EH (cell line): ENCODE measurements around the gene THAP2.
"Not testable (repeated sequence)": the region's sequence is repeated elsewhere in the genome, so short reads cannot be mapped to it uniquely, and the experiment has no call there.

Experiments
- DNase-seq: peaks from one replicate; pipeline ENCODE4 v3.0.0-alpha.2; 2015; ENCODE audit warnings: low read depth

Gene THAP2

DNA sequence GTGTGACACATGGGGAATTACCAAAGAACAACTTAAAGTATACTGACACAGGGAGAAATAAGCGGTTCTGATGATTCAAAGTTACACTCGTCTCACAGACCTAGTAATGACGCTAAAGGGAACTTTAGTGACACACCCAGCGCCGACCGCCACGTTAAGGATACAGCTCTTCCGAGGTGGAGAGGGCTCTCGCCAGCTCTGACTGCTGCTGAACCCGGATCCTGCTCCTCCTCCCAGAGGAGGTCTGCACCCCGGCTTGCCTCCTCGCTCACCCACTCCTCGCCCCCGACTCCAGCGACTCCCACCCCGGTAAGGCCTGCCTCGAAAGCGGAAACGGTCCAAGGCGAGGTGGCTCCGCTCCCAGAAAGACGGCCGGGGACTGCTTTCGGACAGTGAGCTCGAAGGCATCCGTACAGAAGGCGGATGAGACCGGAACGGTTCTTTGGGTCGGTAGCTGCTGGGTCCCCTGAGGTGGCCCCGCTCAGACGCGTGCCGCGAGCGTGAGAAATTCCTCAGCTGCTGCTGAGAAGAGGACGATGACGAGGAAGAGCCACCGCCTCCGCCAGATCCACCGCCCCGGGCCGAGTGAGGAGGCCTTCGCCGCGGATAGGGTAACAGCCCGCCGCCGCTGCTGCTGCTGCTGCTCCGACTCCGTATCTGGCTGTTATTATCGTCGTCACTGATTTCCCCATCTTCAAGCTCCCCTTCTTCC lies 1.1 kb upstream of the THAP2 start:
- peak; percentile 72 for DNase-seq

DNA sequence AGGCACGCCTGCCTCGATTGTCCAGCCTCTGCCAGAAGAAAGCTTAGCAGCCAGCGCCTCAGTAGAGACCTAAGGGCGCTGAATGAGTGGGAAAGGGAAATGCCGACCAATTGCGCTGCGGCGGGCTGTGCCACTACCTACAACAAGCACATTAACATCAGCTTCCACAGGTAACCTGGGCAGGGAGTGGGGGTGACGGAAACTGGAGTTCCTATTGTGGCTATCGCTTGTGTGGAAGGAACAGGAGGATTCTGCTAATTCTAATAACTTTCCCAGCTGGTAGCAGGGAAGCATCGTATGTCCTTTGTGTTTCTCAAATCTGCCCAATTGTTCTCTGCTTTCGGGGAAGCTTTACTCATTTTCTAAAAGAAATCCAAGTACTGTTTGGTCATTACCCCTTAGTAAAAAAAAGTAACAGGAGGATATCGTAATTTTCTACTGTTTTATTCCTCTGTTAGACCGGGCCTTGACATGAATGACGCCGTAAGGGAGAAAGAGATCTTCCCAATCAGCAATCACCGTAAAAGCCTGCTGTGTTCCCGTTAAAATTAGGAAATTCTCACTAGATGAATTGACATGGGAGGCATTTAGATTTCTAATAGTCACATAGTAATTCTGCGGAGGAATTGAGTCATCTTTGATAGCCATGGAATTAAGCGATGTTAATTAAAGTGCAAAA lies 449 bp downstream of the THAP2 start:
- peak; percentile 25 for DNase-seq

DNA sequence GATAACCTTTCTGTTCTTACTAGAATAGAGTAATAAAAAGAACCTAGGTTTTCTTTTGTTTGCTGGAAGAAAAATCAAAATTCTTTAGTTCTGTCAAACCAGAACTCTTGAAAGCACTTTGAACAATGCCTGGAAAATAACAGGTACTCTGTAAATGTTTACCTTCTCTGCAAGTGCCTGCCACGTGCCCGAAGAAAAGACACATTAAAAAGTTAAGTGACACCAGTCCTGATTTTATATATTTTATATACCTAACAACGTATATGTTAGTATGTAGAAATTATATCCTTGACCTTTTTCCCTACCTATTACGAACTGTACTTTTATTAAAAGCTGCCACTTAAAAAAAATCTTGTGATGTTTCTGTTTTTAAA lies 976 bp downstream of the THAP2 start:
- no peak for DNase-seq

DNA sequence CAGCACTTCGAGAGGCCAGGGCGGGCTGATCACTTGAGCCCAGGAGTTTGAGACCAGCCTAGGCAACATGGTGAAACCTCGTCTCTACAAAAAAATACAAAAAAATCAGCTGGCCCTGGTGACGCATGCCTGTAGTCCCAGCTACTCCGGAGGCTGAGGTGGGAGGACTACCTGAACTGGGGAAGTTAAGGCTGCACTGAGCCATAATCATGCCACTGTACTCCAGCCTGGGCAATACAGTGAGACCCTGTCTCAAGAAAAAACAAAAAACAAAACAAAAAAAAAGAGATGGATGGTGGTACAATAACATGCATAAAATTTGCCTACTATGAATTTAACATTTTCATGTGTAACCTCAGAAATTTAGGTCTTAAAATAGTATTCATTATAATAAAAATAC lies 2.2 kb downstream of the THAP2 start:
- no peak for DNase-seq

DNA sequence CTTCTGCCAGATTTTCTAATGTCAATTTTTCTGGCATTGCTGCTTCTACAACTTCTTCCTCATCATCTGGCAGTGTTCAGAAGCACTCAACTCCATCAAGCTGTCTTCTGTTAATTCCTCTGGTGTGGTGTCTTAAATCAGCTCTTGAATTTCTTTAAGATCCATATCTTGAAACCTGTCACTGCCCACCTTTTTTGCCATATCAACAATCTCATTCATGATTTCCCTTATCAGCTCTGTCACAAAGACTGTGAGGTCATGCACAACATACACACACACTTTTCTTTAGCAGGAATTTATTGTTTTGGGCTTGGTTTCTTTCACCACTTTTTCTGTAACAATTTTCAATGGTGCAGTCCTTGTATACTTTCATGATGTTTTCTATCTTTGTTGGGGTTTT lies 7.2 kb downstream of the THAP2 start:
- DNase-seq: no peak

DNA sequence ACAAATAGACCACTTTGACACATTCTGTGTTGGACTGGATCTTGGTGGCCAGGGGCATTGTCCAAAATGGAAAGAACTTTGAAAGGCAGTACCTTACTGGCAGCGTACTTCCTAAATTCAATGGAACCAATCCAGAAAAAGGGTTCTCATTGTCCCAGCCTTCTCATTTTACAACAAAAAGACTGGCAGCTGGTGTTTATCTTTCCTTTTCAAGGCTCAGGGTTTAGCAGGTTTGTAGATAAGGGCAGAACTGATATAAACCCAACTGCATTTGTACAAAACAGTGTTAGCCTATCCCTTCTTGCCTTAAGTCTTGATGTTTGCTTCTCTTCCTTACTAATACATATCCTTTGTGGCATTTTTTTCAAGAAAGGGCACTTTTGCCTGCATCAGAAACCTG lies 7.7 kb downstream of the THAP2 start:
- no peak for DNase-seq

DNA sequence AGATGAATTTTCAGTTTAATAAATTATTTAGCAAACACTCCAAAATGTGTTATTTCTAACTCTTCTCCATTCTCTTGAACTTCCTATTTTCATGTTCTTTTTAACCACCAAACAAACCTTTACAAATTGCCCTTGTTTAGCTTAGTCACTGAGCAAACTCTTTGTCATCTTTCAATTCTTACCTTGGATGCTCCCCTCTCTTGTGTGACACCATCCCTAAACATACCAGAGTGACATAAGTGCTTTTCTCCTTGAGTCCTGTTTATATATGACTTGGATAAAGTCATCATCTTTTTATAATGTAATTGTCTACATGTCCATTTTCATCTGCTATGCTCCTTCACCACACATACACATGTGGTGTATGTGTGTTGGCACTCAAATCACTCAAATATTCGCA lies 18.4 kb downstream of the THAP2 start:
- no peak for DNase-seq

DNA sequence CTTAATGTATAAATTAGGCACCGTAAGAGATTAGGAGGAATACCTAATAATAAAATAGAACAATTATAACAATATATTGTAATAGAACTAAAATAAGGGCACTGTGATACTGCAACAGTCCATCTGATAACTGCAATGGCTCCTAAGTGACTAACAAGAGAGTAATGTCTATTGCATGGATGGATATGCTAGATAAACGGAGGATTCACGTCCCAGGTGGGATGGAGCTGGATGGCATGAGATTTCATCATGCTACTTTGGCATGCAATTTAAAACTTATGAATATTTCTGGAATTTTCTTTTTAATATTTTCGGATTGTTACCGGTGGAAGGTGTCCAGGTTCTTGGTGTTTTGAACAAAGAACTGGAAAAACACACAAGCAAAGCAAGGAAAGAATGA lies 19.5 kb downstream of the THAP2 start:
- no peak for DNase-seq

DNA sequence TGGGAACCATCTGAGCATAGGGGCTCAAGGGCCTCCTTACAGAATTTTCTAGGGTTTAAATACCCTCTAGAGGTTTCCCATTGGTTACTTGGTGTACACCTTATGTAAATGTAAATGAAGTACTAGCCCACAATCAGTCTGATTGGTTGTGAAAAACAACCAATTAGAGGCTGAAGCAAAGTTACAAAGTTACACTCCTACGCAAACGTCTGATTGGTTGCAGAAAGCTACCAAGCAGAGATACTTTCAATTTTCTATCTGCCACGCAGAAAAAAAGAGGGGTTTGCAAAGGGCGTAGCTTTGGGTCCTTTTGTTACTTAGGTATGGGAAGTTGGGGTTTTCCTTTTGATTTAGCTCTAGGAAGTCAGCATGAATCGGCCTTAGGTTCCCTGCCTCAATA lies 20.0 kb downstream of the THAP2 start:
- no peak for DNase-seq

DNA sequence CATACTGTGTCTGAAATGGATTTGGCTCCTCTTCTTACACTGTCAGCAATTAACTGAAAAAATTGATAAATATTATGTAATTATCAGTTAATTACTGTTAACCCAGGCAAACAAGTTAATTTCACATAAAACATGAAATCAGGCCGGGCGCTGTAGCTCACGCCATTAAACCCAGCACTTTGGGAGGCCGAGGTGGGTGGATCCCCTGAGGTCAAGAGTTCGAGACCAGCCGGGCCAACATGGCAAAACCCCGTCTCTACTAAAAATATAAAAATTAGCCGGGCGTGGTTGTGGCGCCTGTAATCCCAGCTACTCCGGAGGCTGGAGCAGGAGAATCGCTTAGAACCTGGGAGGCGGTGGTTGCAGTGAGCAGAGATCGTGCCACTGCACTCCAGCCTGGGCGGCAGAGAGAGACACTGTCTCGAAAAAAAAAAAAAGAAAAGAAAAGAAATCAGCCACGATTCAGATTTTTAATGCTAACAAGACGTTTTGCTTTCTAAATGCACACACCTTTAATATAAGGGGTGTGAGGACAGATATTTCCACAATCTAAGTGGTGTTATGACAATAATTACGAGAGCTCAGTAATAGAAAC lies 21.3 kb downstream of the THAP2 start:
- no peak for DNase-seq

DNA sequence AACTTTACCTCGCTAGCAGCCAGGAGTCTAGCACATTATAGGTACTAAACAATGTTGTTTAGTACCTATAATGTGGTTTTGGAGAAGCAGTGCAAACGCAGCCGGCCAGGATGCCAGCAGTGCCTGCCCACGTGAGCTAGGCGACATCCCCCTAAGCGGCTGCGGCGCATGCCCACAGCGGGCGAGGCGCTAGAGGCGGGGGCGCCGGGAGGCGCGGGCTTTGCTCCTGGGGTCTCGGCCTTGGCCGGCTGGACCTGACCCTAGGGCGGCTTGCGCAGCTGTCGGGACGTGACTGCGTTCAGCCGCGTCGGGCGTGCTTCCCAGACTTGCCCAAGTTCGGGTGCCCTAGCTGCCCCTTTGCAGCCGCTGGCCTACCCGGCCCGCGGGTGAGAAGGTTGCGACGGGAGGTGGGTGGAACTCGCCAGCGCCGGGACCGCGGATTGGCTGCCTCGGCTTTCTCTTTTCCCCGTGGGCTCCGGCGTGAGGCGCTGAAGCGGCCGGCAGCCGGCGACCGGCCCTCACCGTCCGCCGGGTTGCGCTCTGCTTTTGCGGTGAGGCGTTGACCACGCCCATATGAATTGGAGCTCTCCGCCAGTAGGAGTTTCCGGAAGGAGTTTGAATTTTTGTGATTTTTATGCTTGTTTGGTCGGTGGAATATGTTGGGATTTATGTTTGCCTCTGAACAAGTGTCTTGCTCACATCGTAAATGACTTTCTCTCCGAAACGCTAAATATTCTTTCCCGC lies 22.0 kb downstream of the THAP2 start, which contains the start of gene TMEM19:
Gene TMEM19 (plus strand): TSS at position 169 of the 744 bp plus-strand sequence. CDS start 599 bp downstream, outside the sequence.
- peak; percentile 92 for DNase-seq

DNA sequence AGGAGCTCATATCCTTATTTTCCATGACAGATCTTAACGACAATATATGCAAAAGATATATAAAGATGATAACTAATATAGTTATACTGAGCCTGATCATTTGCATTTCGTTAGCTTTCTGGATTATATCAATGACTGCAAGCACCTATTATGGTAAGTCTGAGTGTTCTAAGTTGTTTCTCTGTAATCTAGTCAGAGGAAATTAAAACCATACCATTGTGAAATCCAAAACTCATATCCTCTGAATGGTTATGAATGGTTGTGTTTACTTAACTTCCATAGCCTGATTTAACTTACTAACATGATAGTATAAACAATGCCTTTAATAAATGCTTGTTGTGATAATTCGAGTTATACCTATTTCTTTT lies 22.5 kb downstream of the THAP2 start:
- DNase-seq: peak; percentile 31

DNA sequence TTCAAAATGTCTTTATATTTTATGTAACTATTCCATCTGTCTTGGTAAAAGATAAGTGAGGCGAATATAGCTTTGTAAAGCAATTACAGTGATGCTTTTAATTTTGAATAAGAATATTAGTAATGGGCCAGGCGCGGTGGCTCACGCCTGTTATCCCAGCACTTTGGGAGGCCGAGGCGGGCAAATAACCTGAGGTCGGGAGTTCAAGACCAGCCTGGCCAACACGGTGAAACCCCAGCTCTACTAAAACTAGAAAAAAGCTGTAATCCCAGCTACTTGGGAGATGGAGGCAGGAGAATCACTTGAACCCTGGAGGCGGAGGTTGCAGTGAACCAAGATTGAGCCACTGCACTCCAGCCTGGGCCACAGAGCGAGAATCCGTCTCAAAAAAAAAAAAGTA lies 23.1 kb downstream of the THAP2 start:
- not testable (repeated sequence) for DNase-seq

DNA sequence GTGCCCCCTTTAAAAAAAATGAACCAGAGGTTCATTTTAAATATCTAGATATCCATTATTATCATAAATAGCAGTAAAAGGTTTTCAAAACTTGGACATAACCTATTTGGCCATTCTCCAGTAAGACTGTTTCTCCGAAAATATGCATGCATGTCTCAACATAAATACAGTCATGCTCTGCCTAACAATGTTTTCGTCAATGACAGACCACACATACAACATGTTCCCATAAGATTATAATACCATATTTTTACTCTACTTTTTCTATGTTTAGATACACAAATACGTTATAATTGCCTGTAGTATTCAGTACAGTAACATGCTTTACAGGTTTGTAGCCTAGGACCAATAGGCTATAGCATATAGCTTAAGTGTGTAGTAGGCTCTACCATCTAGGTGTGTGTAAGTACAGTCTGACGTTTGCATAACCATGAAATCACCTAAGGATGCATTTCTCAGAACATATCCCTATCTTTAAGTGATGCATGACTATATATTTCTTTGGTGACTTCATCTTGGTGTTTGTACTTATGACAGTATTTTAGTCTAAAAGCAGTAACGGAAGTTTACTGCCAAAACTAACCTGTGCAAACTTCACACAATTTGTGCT lies 25.0 kb downstream of the THAP2 start:
- DNase-seq: no peak

DNA sequence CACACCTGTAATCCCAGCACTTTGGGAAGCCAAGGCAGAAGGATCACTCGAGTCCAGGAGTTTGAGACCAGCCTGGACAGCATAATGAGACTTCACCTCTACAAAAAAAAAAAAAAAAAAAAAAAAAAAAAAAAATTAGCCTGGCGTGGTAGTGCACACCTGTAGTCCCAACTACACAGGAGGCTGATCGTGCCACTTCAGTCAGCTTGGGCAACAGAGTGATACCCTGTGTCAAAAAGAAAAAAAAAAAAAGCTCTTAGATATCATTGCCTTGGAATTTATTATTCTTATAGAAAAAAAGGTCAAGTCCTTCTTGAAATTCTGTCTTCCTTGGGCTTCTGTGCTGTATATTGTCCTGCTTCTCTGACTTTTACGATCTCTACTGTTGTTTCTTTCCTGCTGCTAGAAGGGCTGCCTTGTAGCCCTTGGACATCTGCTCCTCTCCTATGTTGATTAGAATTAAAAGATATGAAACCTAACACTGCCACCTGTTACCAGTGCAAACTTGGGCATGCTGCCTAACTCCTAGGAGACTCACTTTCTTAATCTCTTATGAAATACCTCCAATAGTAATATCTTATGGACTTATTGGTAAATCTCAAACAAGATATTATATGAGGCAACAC lies 27.5 kb downstream of the THAP2 start:
- DNase-seq: no peak

DNA sequence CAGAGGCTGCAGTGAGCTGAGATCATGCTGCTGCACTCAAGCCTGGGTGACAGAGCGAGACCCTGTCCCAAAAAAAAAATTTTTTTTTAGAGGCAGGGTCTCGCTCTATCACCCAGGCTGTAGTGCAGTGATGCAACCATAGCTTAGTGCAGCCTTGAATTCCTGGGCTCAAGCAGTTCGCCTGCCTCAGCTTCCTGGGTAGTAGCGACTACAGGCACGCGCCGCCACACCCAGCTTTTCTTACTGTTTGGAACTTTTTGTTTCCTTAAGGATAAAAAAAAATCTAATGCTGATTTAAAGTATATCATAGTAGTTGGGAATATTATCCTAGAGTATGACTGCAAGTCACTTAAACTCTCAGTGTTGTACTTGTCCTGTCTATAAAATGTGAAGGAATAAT lies 29.0 kb downstream of the THAP2 start:
- DNase-seq: no peak

DNA sequence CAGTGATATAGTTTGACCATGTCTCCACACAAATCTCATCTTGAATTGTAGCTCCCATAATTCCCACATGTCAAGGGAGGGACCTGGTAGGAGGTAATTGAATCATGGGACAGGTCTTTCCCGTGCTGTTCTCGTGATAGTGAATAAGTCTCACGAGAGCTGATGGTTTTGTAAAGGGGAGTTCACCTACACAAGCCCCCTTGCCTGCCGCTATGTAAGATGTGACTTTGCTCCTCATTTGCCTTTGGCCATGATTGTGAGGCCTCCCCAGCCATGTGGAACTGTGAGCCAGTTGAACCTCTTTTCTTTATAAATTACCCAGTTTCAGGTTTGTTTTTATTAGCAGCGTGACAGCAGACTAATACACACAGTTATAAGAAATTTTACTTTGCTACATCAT lies 29.6 kb downstream of the THAP2 start:
- DNase-seq: not testable (repeated sequence)

DNA sequence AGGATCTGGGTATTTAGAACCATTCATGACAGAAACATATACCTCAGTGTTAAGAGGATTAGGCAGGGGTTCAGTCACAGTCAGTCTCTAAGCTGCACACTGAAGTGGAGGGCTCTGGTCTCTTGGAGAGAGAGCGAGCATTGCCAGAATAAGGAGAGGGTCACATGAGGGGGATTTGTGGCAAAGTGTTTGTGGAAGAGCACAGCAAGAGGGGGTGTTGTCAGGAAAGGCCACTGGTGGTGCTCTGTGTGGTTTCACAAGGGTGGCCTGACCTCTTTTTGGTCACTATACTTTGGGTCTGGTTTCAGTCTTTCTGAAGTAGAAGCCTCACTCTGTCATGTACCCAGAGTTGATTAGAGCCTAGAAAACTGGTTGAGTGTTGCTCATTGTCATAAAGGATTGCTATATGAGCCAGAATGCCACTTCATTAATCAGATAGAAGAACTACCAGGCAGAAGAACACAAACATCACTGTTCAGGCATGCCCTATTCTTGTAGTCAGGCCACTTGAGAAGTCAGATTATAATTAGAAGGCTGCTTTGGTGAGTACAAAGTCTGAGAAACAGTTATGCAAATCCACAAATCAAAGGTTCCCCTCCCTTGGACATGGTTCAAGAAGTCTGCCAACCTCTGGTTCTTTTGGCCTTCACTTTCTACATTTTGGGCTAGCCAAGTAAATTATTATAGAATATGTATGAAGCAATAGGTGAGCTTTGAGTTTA lies 30.2 kb downstream of the THAP2 start:
- DNase-seq: no peak

DNA sequence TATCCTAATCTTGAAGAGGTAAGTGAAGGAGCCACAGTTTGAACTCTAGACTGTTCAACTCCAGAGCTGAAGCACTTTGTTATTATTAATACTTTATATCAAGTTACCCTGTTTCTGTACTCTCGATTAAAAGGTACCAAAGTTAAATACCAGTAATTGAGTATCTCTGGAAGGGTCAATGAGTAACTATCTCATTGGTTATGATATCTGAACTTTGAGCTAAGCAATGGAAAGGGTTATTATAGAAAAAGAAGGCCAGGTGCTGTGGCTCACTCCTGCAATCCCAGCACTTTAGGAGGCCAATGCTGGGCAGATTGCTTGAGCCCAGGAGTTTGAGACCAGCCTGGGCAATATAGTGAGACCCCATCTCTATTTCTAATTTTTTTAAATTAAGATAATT lies 31.7 kb downstream of the THAP2 start:
- no peak for DNase-seq

DNA sequence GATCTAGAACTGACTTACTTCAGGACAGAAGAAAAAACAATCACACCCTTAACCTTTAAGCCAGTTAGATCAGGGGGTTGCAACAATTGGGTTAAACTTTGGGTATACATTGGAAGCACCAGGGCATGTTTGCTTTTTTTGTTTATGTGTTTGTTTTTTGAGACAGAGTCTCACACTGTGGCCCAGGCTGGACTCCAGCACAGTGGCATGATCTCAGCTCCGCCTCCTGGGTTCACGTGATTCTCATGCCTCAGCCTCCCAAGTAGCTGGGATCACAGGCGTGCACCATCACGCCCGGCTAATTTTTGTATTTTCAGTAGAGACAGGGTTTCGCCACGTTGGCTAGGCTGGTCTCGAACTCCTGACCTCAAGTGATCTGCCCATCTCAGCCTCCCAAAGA lies 38.1 kb downstream of the THAP2 start:
- not testable (repeated sequence) for DNase-seq

DNA sequence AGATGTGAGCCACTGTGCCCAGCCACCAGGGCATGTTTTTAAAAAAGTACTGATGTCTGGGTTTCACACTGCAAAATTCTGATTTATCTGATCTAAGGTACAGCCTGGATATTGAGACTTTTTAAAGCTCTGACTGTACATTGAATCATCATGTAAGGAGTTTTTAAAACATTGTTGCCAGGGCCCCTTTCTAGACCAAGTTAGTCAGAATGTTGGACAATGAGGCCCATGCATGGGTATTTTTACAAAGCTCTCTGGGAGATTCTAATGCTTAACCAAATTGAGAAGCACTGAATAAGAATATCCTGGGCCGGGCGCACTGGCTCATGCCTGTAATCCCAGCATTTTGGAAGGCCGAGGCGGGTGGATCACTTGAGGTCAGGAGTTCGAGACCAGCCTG lies 38.5 kb downstream of the THAP2 start:
- no peak for DNase-seq
